ENCODE measurements around the gene SLC38A4.

SLC38A4 gene

GRCh38 chr12:46790066-46790465 lies 35.7 kb downstream of the SLC38A4 start:
- Histone ChIP-seq H3K4me2 (ENCODE audit: low read depth, low read length, poor library complexity, severe bottlenecking) (no peak overlapping the region), H2AFZ (ENCODE audit: low read depth, low read length, severe bottlenecking) (no peak overlapping the region), H3K79me2 (ENCODE audit: insufficient read depth, low read length) (no peaks in the 10 kb centered on the region), H3K36me3 (ENCODE audit: low read length) (no peaks in the 10 kb centered on the region; the same call in 1 of the 2 replicates), H3F3A (ENCODE audit: insufficient read depth) (no peaks in the 10 kb centered on the region), H3K27me3 (ENCODE audit: low read length) (no peaks in the 10 kb centered on the region), H3K9ac (ENCODE audit: low read length) (no peak overlapping the region), H3K27ac (ENCODE audit: low read depth, low read length) (no peak overlapping the region), H4K20me1 (ENCODE audit: low read depth, low read length) (no peaks in the 10 kb centered on the region), H3K4me3 (ENCODE audit: insufficient read depth, low read length, poor library complexity, severe bottlenecking) (no peak overlapping the region), H3K9me2 (replicated peaks; ENCODE audit: insufficient read depth, low read length) (no peaks in the 10 kb centered on the region), H3K9me3 (ENCODE audit: insufficient read depth, low read length) (no peaks in the 10 kb centered on the region)
- TF ChIP-seq EZH2phosphoT487 (conservative IDR thresholded peaks at IDR 0.05; ENCODE audit: low read length) (no peak), CTCF (IDR thresholded peaks at IDR 0.05; ENCODE audit: insufficient read depth, low read length, poor library complexity, severe bottlenecking) (no peak)

DNA sequence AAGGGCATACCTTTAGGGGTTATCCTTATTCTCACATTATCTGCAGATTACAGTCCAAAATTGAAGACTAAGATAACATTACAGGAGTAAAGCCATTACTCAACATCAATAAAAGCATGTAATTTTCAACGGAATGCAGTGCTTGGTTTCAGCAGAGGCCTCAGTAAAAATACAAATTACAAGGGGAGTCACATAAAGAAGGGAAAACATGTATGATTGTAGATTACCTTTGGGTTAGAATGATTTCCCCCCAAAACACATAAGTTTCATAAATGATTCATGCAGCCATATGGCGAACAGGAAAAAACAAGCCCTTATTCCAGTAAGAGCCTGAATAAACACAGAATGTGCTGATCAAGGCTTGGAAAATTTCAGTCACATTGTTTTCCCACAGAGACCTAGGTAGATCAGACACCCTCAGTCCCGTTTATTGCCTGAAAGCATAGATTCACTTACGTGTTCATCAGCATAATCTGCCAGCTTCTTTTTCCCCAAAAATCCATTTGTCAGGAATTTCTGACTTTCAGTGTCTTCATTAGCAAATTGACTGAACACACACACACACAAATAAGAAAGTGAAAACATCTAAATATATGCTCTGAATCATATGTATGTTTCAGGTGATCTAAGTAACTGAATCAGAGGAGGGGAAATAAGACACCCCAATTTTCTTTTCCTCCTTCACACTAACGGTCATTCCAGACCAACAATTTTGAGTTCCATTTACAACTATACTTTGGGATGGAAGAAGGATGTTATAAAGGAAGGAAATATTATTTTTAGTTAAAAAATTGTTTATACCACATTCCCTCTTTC lies 37.5 kb downstream of the SLC38A4 start:
- Histone ChIP-seq H3K9me2 (replicated peaks; ENCODE audit: insufficient read depth, low read length) (no peaks in the 10 kb centered on the region), H3K36me3 (ENCODE audit: low read length) (no peaks in the 10 kb centered on the region), H3K4me3 (ENCODE audit: insufficient read depth, low read length, poor library complexity, severe bottlenecking) (no peak overlapping the region), H3F3A (ENCODE audit: insufficient read depth) (no peaks in the 10 kb centered on the region), H3K79me2 (ENCODE audit: insufficient read depth, low read length) (no peaks in the 10 kb centered on the region), H2AFZ (ENCODE audit: low read depth, low read length, severe bottlenecking) (no peak overlapping the region), H3K9me3 (ENCODE audit: insufficient read depth, low read length) (no peaks in the 10 kb centered on the region), H3K27me3 (ENCODE audit: low read length) (no peaks in the 10 kb centered on the region), H4K20me1 (ENCODE audit: low read depth, low read length) (no peaks in the 10 kb centered on the region), H3K9ac (ENCODE audit: low read length) (no peak overlapping the region), H3K4me2 (ENCODE audit: low read depth, low read length, poor library complexity, severe bottlenecking) (no peak overlapping the region), H3K27ac (ENCODE audit: low read depth, low read length) (no peak overlapping the region)
- TF ChIP-seq EZH2phosphoT487 (conservative IDR thresholded peaks at IDR 0.05; ENCODE audit: low read length), result no peak
- no peak for TF ChIP-seq CTCF (IDR thresholded peaks at IDR 0.05; ENCODE audit: insufficient read depth, low read length, poor library complexity, severe bottlenecking)

- no peaks in the 10 kb centered on the region for H3F3A ChIP-seq (ENCODE audit: insufficient read depth)
- no peaks in the 10 kb centered on the region for H3K9me3 ChIP-seq (ENCODE audit: insufficient read depth, low read length)
- no peak overlapping the region for H3K9ac ChIP-seq (ENCODE audit: low read length)
- H3K4me2 ChIP-seq (ENCODE audit: low read depth, low read length, poor library complexity, severe bottlenecking), result no peak overlapping the region
- H3K9me2 ChIP-seq (replicated peaks; ENCODE audit: insufficient read depth, low read length), result no peaks in the 10 kb centered on the region
- no peaks in the 10 kb centered on the region for H4K20me1 ChIP-seq (ENCODE audit: low read depth, low read length)
- no peak overlapping the region for H2AFZ ChIP-seq (ENCODE audit: low read depth, low read length, severe bottlenecking)
- no peaks in the 10 kb centered on the region for H3K36me3 ChIP-seq (ENCODE audit: low read length)
- no peak overlapping the region for H3K4me3 ChIP-seq (ENCODE audit: insufficient read depth, low read length, poor library complexity, severe bottlenecking)
- no peaks in the 10 kb centered on the region for H3K79me2 ChIP-seq (ENCODE audit: insufficient read depth, low read length)
- no peak for TF ChIP-seq CTCF (IDR thresholded peaks at IDR 0.05; ENCODE audit: insufficient read depth, low read length, poor library complexity, severe bottlenecking)
- no peak for TF ChIP-seq EZH2phosphoT487 (conservative IDR thresholded peaks at IDR 0.05; ENCODE audit: low read length)
- no peaks in the 10 kb centered on the region for H3K27me3 ChIP-seq (ENCODE audit: low read length)
- H3K27ac ChIP-seq (ENCODE audit: low read depth, low read length), result no peak overlapping the region
Observed at GRCh38 chr12:46787496-46788055, 38.2 kb downstream of the SLC38A4 start.
